H9 (cell line): ENCODE measurements around the gene GALNT17. TPM values are rescaled to one million over a fixed set of nuclear protein-coding genes. Genes with fewer than 3 reads are reported as not detected.

Experiments used
- DNase-seq: peaks from one replicate; pipeline ENCODE4 v3.0.0-alpha.2; 2017
- H2AFZ ChIP-seq: one replicate; pipeline ENCODE4 v1.6.1; 2013; ENCODE audit warnings: mild to moderate bottlenecking, low read length, control low read depth, moderate library complexity
- H2AK5ac ChIP-seq: 2 replicates; pipeline ENCODE4 v1.6.1; 2013; ENCODE audit warnings: low read length, control low read depth, mixed read lengths; ENCODE audit not compliant: insufficient read length
- H2BK120ac ChIP-seq: one replicate; pipeline ENCODE4 v1.6.1; 2013; ENCODE audit warnings: low read depth, mild to moderate bottlenecking, low read length, control low read depth, inconsistent platforms; ENCODE audit not compliant: poor library complexity, severe bottlenecking
- H2BK12ac ChIP-seq: 2 replicates; pipeline ENCODE4 v1.6.1; 2013; ENCODE audit warnings: low read length, control low read depth, mixed read lengths, low read depth; ENCODE audit not compliant: insufficient read length
- H2BK15ac ChIP-seq: 2 replicates; pipeline ENCODE4 v1.6.1; 2013; ENCODE audit warnings: low read depth, low read length, control low read depth
- H2BK20ac ChIP-seq: one replicate; pipeline ENCODE4 v1.6.1; 2013; ENCODE audit warnings: low read depth, mild to moderate bottlenecking, low read length, control low read depth, inconsistent platforms; ENCODE audit not compliant: poor library complexity, severe bottlenecking
- H2BK5ac ChIP-seq: 2 replicates; pipeline ENCODE4 v1.6.1; 2013; ENCODE audit warnings: low read length, control low read depth, mixed read lengths; ENCODE audit not compliant: insufficient read length
- H3K14ac ChIP-seq: 2 replicates; pipeline ENCODE4 v1.6.1; 2013; ENCODE audit warnings: low read length, control low read depth; ENCODE audit not compliant: insufficient read depth
- H3K18ac ChIP-seq: 2 replicates; pipeline ENCODE4 v1.6.1; 2013; ENCODE audit warnings: low read depth, mild to moderate bottlenecking, mixed read lengths, low read length, control low read depth; ENCODE audit not compliant: insufficient read length
- H3K23ac ChIP-seq: 2 replicates; pipeline ENCODE4 v1.6.1; 2013; ENCODE audit warnings: low read length, control low read depth, mixed read lengths, low read depth; ENCODE audit not compliant: insufficient read length
- H3K23me2 ChIP-seq: 2 replicates; pipeline ENCODE4 v1.6.1; 2013; ENCODE audit warnings: low read depth, mild to moderate bottlenecking, mixed read lengths, low read length, control low read depth; ENCODE audit not compliant: insufficient read length, poor library complexity, severe bottlenecking
- H3K27ac ChIP-seq: 2 replicates; pipeline ENCODE4 v1.5.1; 2013; ENCODE audit warnings: low read length, control low read depth, mixed read lengths, low read depth; ENCODE audit not compliant: insufficient read length
- H3K27me3 ChIP-seq: 2 replicates; pipeline ENCODE4 v1.6.1; 2013; ENCODE audit warnings: low read length, control low read depth, inconsistent platforms; ENCODE audit not compliant: insufficient read depth
- H3K4ac ChIP-seq: 2 replicates; pipeline ENCODE4 v1.6.1; 2013; ENCODE audit warnings: low read depth, mild to moderate bottlenecking, control low read depth, inconsistent platforms, low read length, moderate library complexity
- H3K4me1 ChIP-seq: 2 replicates; pipeline ENCODE4 v1.6.1; 2013; ENCODE audit warnings: low read length, control low read depth, inconsistent platforms; ENCODE audit not compliant: insufficient read depth
- H3K4me2 ChIP-seq: 2 replicates; pipeline ENCODE4 v1.6.1; 2013; ENCODE audit warnings: low read length, control low read depth, mixed read lengths; ENCODE audit not compliant: insufficient read length, insufficient read depth
- H3K56ac ChIP-seq: 2 replicates; pipeline ENCODE4 v1.6.1; 2013; ENCODE audit warnings: low read depth, mild to moderate bottlenecking, mixed read lengths, low read length, control low read depth; ENCODE audit not compliant: insufficient read length
- H3K79me1 ChIP-seq: 2 replicates; pipeline ENCODE4 v1.6.1; 2013; ENCODE audit warnings: low read depth, mild to moderate bottlenecking, moderate library complexity, low read length, control low read depth, inconsistent platforms; ENCODE audit not compliant: insufficient read depth, poor library complexity, severe bottlenecking
- H3K79me2 ChIP-seq: 2 replicates; pipeline ENCODE4 v1.6.1; 2013; ENCODE audit warnings: low read length, control low read depth, inconsistent platforms; ENCODE audit not compliant: insufficient read depth
- H3K9ac ChIP-seq: 2 replicates; pipeline ENCODE4 v1.6.1; 2013; ENCODE audit warnings: low read length, control low read depth, mixed read lengths; ENCODE audit not compliant: insufficient read length; ENCODE audit errors: extremely low read depth
- H3K9me3 ChIP-seq: one replicate; pipeline ENCODE4 v1.6.1; 2013; ENCODE audit warnings: low read depth, low read length, inconsistent platforms; ENCODE audit not compliant: control insufficient read depth
- H3T11ph ChIP-seq: one replicate; pipeline ENCODE4 v1.6.1; 2013; ENCODE audit warnings: mild to moderate bottlenecking, low read length, control low read depth, inconsistent platforms
- H4K20me1 ChIP-seq: one replicate; pipeline ENCODE4 v1.6.1; 2013; ENCODE audit not compliant: control insufficient read depth, insufficient read length, insufficient read depth
- H4K5ac ChIP-seq: 2 replicates; pipeline ENCODE4 v1.6.1; 2013; ENCODE audit warnings: low read depth, mild to moderate bottlenecking, mixed read lengths, low read length, control low read depth; ENCODE audit not compliant: insufficient read length
- H4K8ac ChIP-seq: replicated peaks from 2 replicates; pipeline ENCODE4 v1.6.1; 2013; ENCODE audit warnings: low read length, control low read depth, mixed read lengths, low read depth; ENCODE audit not compliant: insufficient read length
- H4K91ac ChIP-seq: 2 replicates; pipeline ENCODE4 v1.6.1; 2013; ENCODE audit warnings: low read depth, mild to moderate bottlenecking, moderate library complexity, mixed read lengths, low read length, control low read depth; ENCODE audit not compliant: insufficient read length
- H3K27ac Mint-ChIP-seq, 3 experiments: 2 replicates in 2 of 3; 3 replicates in 1 of 3; pipeline ENCODE4 v1.8.0; 2020 to 2021; ENCODE audit warnings: mixed read lengths in 3 of 3, mild to moderate bottlenecking in 1 of 3, moderate library complexity in 1 of 3
- H3K27me3 Mint-ChIP-seq: 2 replicates; pipeline ENCODE4 v1.8.0; 2021; ENCODE audit warnings: low read depth, mild to moderate bottlenecking, moderate library complexity, mixed read lengths
- H3K36me3 Mint-ChIP-seq, 3 experiments: 2 replicates in 2 of 3; 3 replicates in 1 of 3; pipeline ENCODE4 v1.8.0; 2020 to 2021; ENCODE audit warnings: low read depth in 3 of 3, mixed read lengths in 3 of 3; ENCODE audit not compliant: insufficient read depth in 1 of 3
- H3K4me1 Mint-ChIP-seq, 2 experiments: 2 replicates each; pipeline ENCODE4 v1.8.0; 2020; ENCODE audit warnings: mixed read lengths in 2 of 2
- H3K4me3 Mint-ChIP-seq, 2 experiments: 2 replicates in 1 of 2; 3 replicates in 1 of 2; pipeline ENCODE4 v1.8.0; 2020 to 2021; ENCODE audit warnings: mild to moderate bottlenecking in 2 of 2, mixed read lengths in 2 of 2, moderate library complexity in 1 of 2
- H3K9me3 Mint-ChIP-seq, 2 experiments: 2 replicates in 1 of 2; 3 replicates in 1 of 2; pipeline ENCODE4 v1.8.0; 2020; ENCODE audit warnings: mild to moderate bottlenecking in 2 of 2, mixed read lengths in 2 of 2, moderate library complexity in 1 of 2
- CTCF ChIP-seq: fragments of 200-600 bp; sonication (generic); conservative IDR thresholded peaks from 3 replicates; pipeline ENCODE4 v1.8.0; 2021; ENCODE audit warnings: antibody characterized with exemption, mild to moderate bottlenecking
- WGBS: extraction: QIAGEN DNeasy Blood & Tissue Kit; methylation state at CpG from one replicate; pipeline ENCODE4 v1.1.7; 2013; ENCODE audit warnings: missing lambda C conversion rate, low lambda C conversion rate, mixed read lengths; ENCODE audit not compliant: insufficient read length; ENCODE audit errors: extremely low coverage; 5-methylcytosine and 5-hydroxymethylcytosine counted together
- total RNA-seq: library from RNA; stranded (reverse); gene quantifications from 2 replicates; pipeline ENCODE4 v1.2.1, GENCODE V29; 2021

Gene GALNT17
- total RNA-seq, 1 experiment from 2014 or later = 43.2 TPM

DNA sequence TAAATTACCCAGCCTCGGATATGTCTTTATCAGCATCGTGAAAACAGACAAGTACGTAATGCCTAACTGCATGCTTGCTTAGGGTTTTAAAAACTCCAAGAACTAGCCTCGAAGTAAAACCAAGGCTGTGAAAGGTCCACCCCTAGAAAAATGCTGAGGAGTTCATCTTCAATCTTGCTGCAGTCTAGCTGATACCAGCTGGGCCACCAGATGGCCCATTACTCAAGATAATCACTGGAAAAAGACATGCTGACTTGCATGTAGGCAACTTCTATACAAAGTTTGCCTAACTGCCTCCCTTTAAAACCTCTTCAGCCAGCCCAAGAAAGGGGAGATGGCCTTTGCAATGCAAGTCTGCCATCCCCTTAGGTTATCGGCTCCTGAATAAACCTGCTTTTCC is 614.1 kb downstream of the GALNT17 start:
- WGBS = no CpG with 5 or more reads among the region's 5 CpGs

More for the DNA sequence above, 614.1 kb downstream of the GALNT17 start:
- Histone ChIP-seq H3K27me3 (no peaks in the 10 kb centered on the region), H3K56ac (no peak overlapping the region), H3K27ac (no peak overlapping the region), H3T11ph (no peak overlapping the region), H4K5ac (no peak overlapping the region), H3K79me1 (no peaks in the 10 kb centered on the region), H2AK5ac (no peak overlapping the region), H3K18ac (no peak overlapping the region), H3K9me3 (no peaks in the 10 kb centered on the region), H2BK120ac (no peak overlapping the region), H4K91ac (no peak overlapping the region), H2BK15ac (no peak overlapping the region), H3K23me2 (no peaks in the 10 kb centered on the region), H2BK5ac (no peak overlapping the region), H4K20me1 (no peaks in the 10 kb centered on the region), H3K14ac (no peak overlapping the region), H2BK20ac (no peak overlapping the region), H3K9ac (no peak overlapping the region), H4K8ac (no peak overlapping the region), H3K23ac (no peak overlapping the region), H3K4me1 (no peaks in the 10 kb centered on the region), H2BK12ac (no peak overlapping the region), H3K79me2 (no peaks in the 10 kb centered on the region), H2AFZ (no peak overlapping the region), H3K4ac (no peak overlapping the region), H3K4me2 (no peak overlapping the region)
- Mint-ChIP-seq H3K9me3 (peaks cover 17 to 18% of the 10 kb centered on the region in 2 experiments; a peak in 4 of 5 replicates), H3K27me3 (peaks cover 24% of the 10 kb centered on the region), H3K4me3 (no peak overlapping the region), H3K36me3 (peaks cover 4 to 16% (median 7%) of the 10 kb centered on the region in 3 experiments; a peak in 4 of 7 replicates), H3K4me1 (peaks cover 2 to 5% of the 10 kb centered on the region in 2 experiments; a peak in 3 of 4 replicates), H3K27ac (no peak overlapping the region)
- peak; percentile 28; the same call in 1 of the 3 replicates for TF ChIP-seq CTCF
- DNase-seq = no peak
